Iris pigment epithelial cell (primary cell): ENCODE results near the gene FLT3.
A peak's percentile ranks its signal among the peaks of the same experiment; 100 is the strongest.
"Not testable (repeated sequence)": the region's sequence is repeated elsewhere in the genome, so short reads cannot be mapped to it uniquely, and the experiment has no call there.

Experiments
- DNase-seq: peaks from one replicate; pipeline ENCODE4 v3.0.0-alpha.2; 2011; ENCODE audit warnings: low read depth

The FLT3 gene

GRCh38 chr13:28044608-28045007 lies 55.8 kb downstream of the FLT3 start:
- peak; percentile 54 for DNase-seq

- no peak for DNase-seq
Measured at GRCh38 chr13:28043224-28043623, 57.2 kb downstream of the FLT3 start.

GRCh38 chr13:28041501-28041900 lies 58.9 kb downstream of the FLT3 start:
- no peak for DNase-seq

GRCh38 chr13:28041031-28041461 lies 59.3 kb downstream of the FLT3 start:
- DNase-seq, result no peak

- DNase-seq, result no peak
Measured at GRCh38 chr13:28037399-28037798, 63.0 kb downstream of the FLT3 start.

- no peak for DNase-seq
Measured at GRCh38 chr13:28035146-28035782, 65.1 kb downstream of the FLT3 start.

- DNase-seq, result no peak
Measured at GRCh38 chr13:28033894-28034655, 66.3 kb downstream of the FLT3 start.

GRCh38 chr13:28032438-28032837 lies 67.9 kb downstream of the FLT3 start:
- not testable (repeated sequence) for DNase-seq

GRCh38 chr13:28031896-28032288 lies 68.5 kb downstream of the FLT3 start:
- no peak for DNase-seq

GRCh38 chr13:28031220-28031895 lies 69.0 kb downstream of the FLT3 start:
- no peak for DNase-seq

- DNase-seq, result no peak
Measured at GRCh38 chr13:28027607-28028364, 72.6 kb downstream of the FLT3 start.

- DNase-seq, result no peak
Measured at GRCh38 chr13:28027071-28027470, 73.3 kb downstream of the FLT3 start.

- no peak for DNase-seq
Measured at GRCh38 chr13:28026508-28026907, 73.9 kb downstream of the FLT3 start.

GRCh38 chr13:28022848-28023518 lies 77.4 kb downstream of the FLT3 start:
- DNase-seq, result peak; percentile 51

GRCh38 chr13:28014301-28014700 lies 86.1 kb downstream of the FLT3 start:
- no peak for DNase-seq

GRCh38 chr13:28013482-28013881 lies 86.9 kb downstream of the FLT3 start:
- no peak for DNase-seq

GRCh38 chr13:28012896-28013295 lies 87.5 kb downstream of the FLT3 start:
- no peak for DNase-seq

GRCh38 chr13:28012383-28012782 lies 88.0 kb downstream of the FLT3 start:
- peak; percentile 15 for DNase-seq

GRCh38 chr13:28010046-28010445 lies 90.3 kb downstream of the FLT3 start:
- no peak for DNase-seq

GRCh38 chr13:28005016-28005415 lies 95.4 kb downstream of the FLT3 start:
- not testable (repeated sequence) for DNase-seq

- no peak for DNase-seq
Measured at GRCh38 chr13:28002886-28003698, 97.3 kb downstream of the FLT3 start.
